Measurements from ENCODE around the gene C16orf89.

- TF ChIP-seq POLR2A (IDR thresholded peaks at IDR 0.05; ENCODE audit: low read depth), result no peak
- no peak for TF ChIP-seq CTCF (IDR thresholded peaks at IDR 0.05)
Observed at GRCh38 chr16:5036228-5037156, 29.3 kb downstream of the C16orf89 start.

All from esophagus muscularis mucosa (tissue), 3 donors.